OCI-LY3 (cell line): ENCODE measurements around the gene CIT.

ENCODE experiments used
- EZH2phosphoT487 ChIP-seq: fragments of 200-600 bp; shearing (Covaris generic); IDR thresholded peaks from 2 replicates; pipeline ENCODE4 v1.6.1; 2018; ENCODE audit warnings: antibody characterized with exemption, mixed run types, low read depth
- TF ChIP-seq, protein P1 (sequence below): fragments of 200-600, 300-600 bp; sonication (generic); IDR thresholded peaks from 2 replicates; pipeline ENCODE4 v1.5.1; 2014; ENCODE audit warnings: antibody characterized with exemption, low read length, low read depth

DNA sequence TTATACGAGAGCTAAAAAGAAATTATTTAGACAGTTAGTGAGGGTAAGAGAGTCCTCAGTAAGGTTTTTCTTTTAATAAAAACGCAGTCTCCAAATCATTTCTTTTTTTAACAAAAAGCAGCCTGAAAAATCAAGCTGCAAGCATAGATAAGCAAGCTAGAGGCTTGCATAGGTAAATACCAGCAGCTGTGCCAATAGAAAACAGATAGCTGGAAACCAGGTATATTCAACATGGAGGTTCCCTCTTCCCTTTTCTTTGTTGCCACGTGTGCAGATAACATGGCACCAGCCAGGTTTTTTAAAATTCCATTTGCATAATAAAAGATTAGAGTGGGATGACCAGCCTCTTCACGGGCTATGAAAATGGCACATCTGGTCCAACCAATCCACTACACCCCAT is 215.2 kb downstream of the CIT start:
- TF ChIP-seq, protein P1, sequence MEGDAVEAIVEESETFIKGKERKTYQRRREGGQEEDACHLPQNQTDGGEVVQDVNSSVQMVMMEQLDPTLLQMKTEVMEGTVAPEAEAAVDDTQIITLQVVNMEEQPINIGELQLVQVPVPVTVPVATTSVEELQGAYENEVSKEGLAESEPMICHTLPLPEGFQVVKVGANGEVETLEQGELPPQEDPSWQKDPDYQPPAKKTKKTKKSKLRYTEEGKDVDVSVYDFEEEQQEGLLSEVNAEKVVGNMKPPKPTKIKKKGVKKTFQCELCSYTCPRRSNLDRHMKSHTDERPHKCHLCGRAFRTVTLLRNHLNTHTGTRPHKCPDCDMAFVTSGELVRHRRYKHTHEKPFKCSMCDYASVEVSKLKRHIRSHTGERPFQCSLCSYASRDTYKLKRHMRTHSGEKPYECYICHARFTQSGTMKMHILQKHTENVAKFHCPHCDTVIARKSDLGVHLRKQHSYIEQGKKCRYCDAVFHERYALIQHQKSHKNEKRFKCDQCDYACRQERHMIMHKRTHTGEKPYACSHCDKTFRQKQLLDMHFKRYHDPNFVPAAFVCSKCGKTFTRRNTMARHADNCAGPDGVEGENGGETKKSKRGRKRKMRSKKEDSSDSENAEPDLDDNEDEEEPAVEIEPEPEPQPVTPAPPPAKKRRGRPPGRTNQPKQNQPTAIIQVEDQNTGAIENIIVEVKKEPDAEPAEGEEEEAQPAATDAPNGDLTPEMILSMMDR = no peak
- TF ChIP-seq EZH2phosphoT487 = no peak
